Brain microvascular endothelial cell (primary cell): ENCODE results near the gene ROR2.
A peak's percentile ranks its signal among the peaks of the same experiment; 100 is the strongest.

Experiments
- DNase-seq: peaks from one replicate; pipeline ENCODE4 v3.0.0-alpha.2; 2020
- H3K27ac ChIP-seq: fragments of 250-450 bp; sonication (Bioruptor Pico); 2 replicates; pipeline ENCODE4 v1.5.1; 2020; ENCODE audit warnings: mild to moderate bottlenecking, moderate library complexity
- H3K27me3 ChIP-seq: fragments of 250-450 bp; sonication (Bioruptor Pico); replicated peaks from 2 replicates; pipeline ENCODE4 v1.5.1; 2020; ENCODE audit warnings: mild to moderate bottlenecking
- H3K36me3 ChIP-seq: fragments of 250-450 bp; sonication (Bioruptor Pico); replicated peaks from 2 replicates; pipeline ENCODE4 v1.5.1; 2020; ENCODE audit warnings: mild to moderate bottlenecking
- H3K4me3 ChIP-seq: 2 replicates; pipeline ENCODE4 v1.5.1; 2011; ENCODE audit warnings: low read depth, mild to moderate bottlenecking, control low read depth, low read length, moderate library complexity
- CTCF ChIP-seq: IDR thresholded peaks from 2 replicates; pipeline ENCODE4 v1.5.1; 2011; ENCODE audit warnings: low read depth, mild to moderate bottlenecking, moderate library complexity, low read length, control low read depth, inconsistent platforms; ENCODE audit errors: missing control alignments
- in situ Hi-C: cut with HindIII; loops from 2 replicates; pipeline ENCODE4 v1.10.0; 2017; ENCODE audit warnings: low sequenced_read_pairs, low pct_ligation_motif_present

The ROR2 gene

GRCh38 chr9:91781116-91781515 lies 168.9 kb downstream of the ROR2 start:
- H3K36me3 ChIP-seq: no peaks in the 10 kb centered on the region
- no peaks in the 10 kb centered on the region for H3K27me3 ChIP-seq
- TF ChIP-seq CTCF: no peak
- no peak overlapping the region for H3K27ac ChIP-seq
- DNase-seq: no peak
- no peak overlapping the region for H3K4me3 ChIP-seq
- in situ Hi-C loops: no loop called here

DNA sequence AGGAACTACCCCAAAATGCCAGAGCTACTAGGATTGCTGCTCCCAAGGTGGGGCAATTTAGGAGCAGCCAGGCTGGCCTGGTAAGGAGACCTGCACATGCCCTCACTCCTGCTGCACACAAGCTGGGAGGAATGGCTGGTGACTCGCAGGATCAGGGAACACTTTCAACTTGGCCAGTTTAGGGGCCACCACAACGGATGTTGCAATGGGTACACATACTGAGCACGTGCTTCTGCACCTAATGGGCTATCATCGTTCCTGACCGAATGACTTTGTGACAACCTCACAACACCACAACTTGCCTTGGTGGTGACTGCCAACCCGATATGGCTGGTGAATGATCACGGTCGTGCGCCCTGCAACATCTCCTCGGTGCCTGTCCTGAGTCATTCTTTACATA lies 172.0 kb downstream of the ROR2 start:
- Histone ChIP-seq H3K4me3 (no peak overlapping the region), H3K27me3 (no peaks in the 10 kb centered on the region), H3K36me3 (no peaks in the 10 kb centered on the region), H3K27ac (no peak overlapping the region)
- no peak for TF ChIP-seq CTCF
- in situ Hi-C loops: no loop called here
- DNase-seq: no peak

GRCh38 chr9:91777292-91777830 lies 172.7 kb downstream of the ROR2 start:
- peak; percentile 45 for DNase-seq
- Histone ChIP-seq H3K27me3 (no peaks in the 10 kb centered on the region), H3K36me3 (no peaks in the 10 kb centered on the region), H3K4me3 (no peak overlapping the region), H3K27ac (peak overlapping the region; percentile 25)
- in situ Hi-C loops: no loop called here
- TF ChIP-seq CTCF: no peak

DNA sequence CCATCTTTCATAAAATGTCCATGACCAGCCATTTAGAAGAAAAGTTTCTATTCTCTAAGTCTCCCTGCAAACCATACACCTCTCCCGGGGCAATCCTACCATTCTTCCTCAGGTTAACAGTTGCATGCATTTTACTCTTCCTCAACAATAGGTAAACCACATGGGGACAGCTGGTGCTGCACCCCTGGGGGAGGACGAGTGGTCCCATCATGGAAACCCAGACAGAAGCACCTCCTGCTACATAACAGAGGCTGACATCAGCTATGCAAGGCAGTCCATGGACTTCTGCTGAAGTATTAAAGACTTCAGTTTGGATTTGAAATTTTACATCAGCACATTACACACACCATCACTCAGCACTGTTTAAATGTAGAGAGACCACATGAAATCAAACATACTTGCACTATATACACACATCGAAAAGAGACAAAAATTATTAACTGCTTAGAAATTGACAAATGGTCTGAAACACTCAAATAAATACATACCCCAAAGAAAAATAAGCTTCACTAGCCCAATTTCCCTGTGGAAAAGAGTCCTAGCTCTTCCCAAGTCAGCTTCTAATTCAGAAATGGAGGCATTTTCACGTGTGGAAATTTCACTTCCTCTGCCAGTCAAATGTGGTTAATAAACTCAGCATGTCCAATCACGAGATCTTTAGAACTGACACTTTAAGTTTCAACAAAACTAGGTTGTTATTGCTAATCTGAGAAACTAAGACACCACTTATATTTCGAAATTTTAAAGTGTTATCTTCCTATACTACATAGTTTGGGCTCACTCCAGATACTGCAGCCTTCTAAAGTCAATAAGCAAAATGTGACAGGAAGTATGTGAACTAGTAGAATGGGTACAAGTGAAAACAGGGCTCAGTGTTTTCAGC lies 173.4 kb downstream of the ROR2 start:
- in situ Hi-C loops: no loop called here
- H3K4me3 ChIP-seq: no peak overlapping the region
- H3K27ac ChIP-seq: peak overlapping the region; percentile 25
- H3K27me3 ChIP-seq: no peaks in the 10 kb centered on the region
- no peak for TF ChIP-seq CTCF
- DNase-seq: peak; percentile 12
- H3K36me3 ChIP-seq: no peaks in the 10 kb centered on the region

- in situ Hi-C loops: no loop called here
- H3K27me3 ChIP-seq: no peaks in the 10 kb centered on the region
- no peak overlapping the region for H3K4me3 ChIP-seq
- no peaks in the 10 kb centered on the region for H3K36me3 ChIP-seq
- no peak for DNase-seq
- H3K27ac ChIP-seq: no peak overlapping the region
- TF ChIP-seq CTCF: no peak
These were observed 174.4 kb downstream of the ROR2 start for GRCh38 chr9:91775708-91776028.
